WTC11 (cell line): ENCODE data around the gene HDAC5. TPM values are rescaled to one million over a fixed set of nuclear protein-coding genes. Genes with fewer than 3 reads are reported as not detected.
"Not testable (repeated sequence)": the region's sequence is repeated elsewhere in the genome, so short reads cannot be mapped to it uniquely, and the experiment has no call there.

ENCODE experiments used
- ATAC-seq: fragments of 200-7000 bp; cut with Tn5 transposase; 2 replicates; pipeline ENCODE4 v1.10.0; 2021; ENCODE audit warnings: mild to moderate bottlenecking, moderate library complexity
- CTCF ChIA-PET: fragments of 300-600 bp; sonication (Branson Sonifier 250); formaldehyde crosslinking; loops from one replicate; lab custom pipeline; 2021; ENCODE audit warnings: antibody characterized with exemption; lab: Charles Lee
- POLR2A ChIA-PET: fragments of 350-600 bp; sonication (Branson Sonifier 250); formaldehyde crosslinking; loops from one replicate; lab custom pipeline; 2021; ENCODE audit warnings: antibody characterized with exemption; lab: Charles Lee
- DNase-seq: peaks from one replicate; pipeline ENCODE4 v3.0.0; 2021; ENCODE audit warnings: low spot score
- H3K27ac Mint-ChIP-seq: 2 replicates; pipeline ENCODE4 v1.8.0; 2021; ENCODE audit warnings: mixed read lengths
- H3K27me3 Mint-ChIP-seq: 2 replicates; pipeline ENCODE4 v1.8.0; 2021; ENCODE audit warnings: low read depth, mild to moderate bottlenecking, moderate library complexity, mixed read lengths
- H3K36me3 Mint-ChIP-seq: 2 replicates; pipeline ENCODE4 v1.8.0; 2021; ENCODE audit warnings: mixed read lengths
- H3K4me1 Mint-ChIP-seq: 2 replicates; pipeline ENCODE4 v1.8.0; 2022; ENCODE audit warnings: mixed read lengths
- H3K4me3 Mint-ChIP-seq: 2 replicates; pipeline ENCODE4 v1.8.0; 2021; ENCODE audit warnings: mild to moderate bottlenecking, moderate library complexity, mixed read lengths
- H3K9me3 Mint-ChIP-seq: 2 replicates; pipeline ENCODE4 v1.8.0; 2021; ENCODE audit warnings: mixed read lengths
- FOXP1 ChIP-seq: sonication (generic); formaldehyde crosslinking; IDR thresholded peaks from 2 replicates; pipeline ENCODE4 v1.8.0; 2022; ENCODE audit warnings: missing genetic modification reagents, mild to moderate bottlenecking, moderate library complexity, borderline replicate concordance
- GTF2I ChIP-seq: fragments of 250-450 bp; sonication (Bioruptor Pico); conservative IDR thresholded peaks from 2 replicates; pipeline ENCODE4 v1.4.0; 2021; ENCODE audit warnings: mild to moderate bottlenecking
- MXD4 ChIP-seq: fragments of 250-450 bp; sonication (Bioruptor Pico); IDR thresholded peaks from 2 replicates; pipeline ENCODE4 v1.8.0; 2021; ENCODE audit warnings: mild to moderate bottlenecking, moderate library complexity, borderline replicate concordance
- NFE2L1 ChIP-seq: sonication (generic); formaldehyde crosslinking; IDR thresholded peaks from 2 replicates; pipeline ENCODE4 v1.8.1; 2023; ENCODE audit warnings: missing genetic modification reagents
- NR1H2 ChIP-seq: sonication (generic); formaldehyde crosslinking; IDR thresholded peaks from 2 replicates; pipeline ENCODE4 v1.9.0; 2021; ENCODE audit warnings: mild to moderate bottlenecking, moderate library complexity, missing genetic modification reagents
- SP1 ChIP-seq: sonication (generic); formaldehyde crosslinking; conservative IDR thresholded peaks from 2 replicates; pipeline ENCODE4 v1.8.1; 2022; ENCODE audit warnings: missing genetic modification reagents
- TCF7 ChIP-seq: sonication (generic); formaldehyde crosslinking; IDR thresholded peaks from 2 replicates; pipeline ENCODE4 v1.8.0; 2022; ENCODE audit warnings: mild to moderate bottlenecking, low read depth, missing genetic modification reagents, moderate library complexity
- ZBTB21 ChIP-seq: sonication (generic); formaldehyde crosslinking; IDR thresholded peaks from 2 replicates; pipeline ENCODE4 v1.8.1; 2023; ENCODE audit warnings: mild to moderate bottlenecking, missing genetic modification reagents, borderline replicate concordance
- ZNF219 ChIP-seq: sonication (generic); formaldehyde crosslinking; IDR thresholded peaks from 2 replicates; pipeline ENCODE4 v1.8.0; 2023; ENCODE audit warnings: missing genetic modification reagents, mild to moderate bottlenecking, borderline replicate concordance
- total RNA-seq: library from RNA; stranded (reverse); gene quantifications from 3 replicates; pipeline ENCODE4 v1.2.3, GENCODE V29; 2021
- TF ChIP-seq, protein P1 (sequence below): fragments of 250-450 bp; sonication (Bioruptor Pico); IDR thresholded peaks from 2 replicates; pipeline ENCODE4 v1.9.0; 2021; ENCODE audit warnings: mild to moderate bottlenecking
- TF ChIP-seq, protein P2 (sequence below): sonication (generic); formaldehyde crosslinking; IDR thresholded peaks from 2 replicates; pipeline ENCODE4 v1.8.0; 2022; ENCODE audit warnings: mild to moderate bottlenecking, missing genetic modification reagents
- TF ChIP-seq, protein P3 (sequence below): fragments of 200-600 bp; IDR thresholded peaks from 2 replicates; pipeline ENCODE4 v1.8.0; 2022; ENCODE audit warnings: antibody characterized with exemption
- TF ChIP-seq, protein P4 (sequence below): fragments of 250-450 bp; sonication (Bioruptor Pico); IDR thresholded peaks from 2 replicates; pipeline ENCODE4 v2.1.2; 2022; ENCODE audit warnings: mild to moderate bottlenecking, moderate library complexity
- TF ChIP-seq, protein P5 (sequence below): sonication (generic); formaldehyde crosslinking; IDR thresholded peaks from 2 replicates; pipeline ENCODE4 v1.8.1; 2023; ENCODE audit warnings: mild to moderate bottlenecking, missing genetic modification reagents, moderate library complexity
- TF ChIP-seq, protein P6 (sequence below): fragments of 250-450 bp; sonication (Bioruptor Pico); conservative IDR thresholded peaks from 2 replicates; pipeline ENCODE4 v1.9.0; 2021; ENCODE audit warnings: mild to moderate bottlenecking

HDAC5 gene
- total RNA-seq, 1 experiment from 2014 or later, result 61.6 TPM

DNA sequence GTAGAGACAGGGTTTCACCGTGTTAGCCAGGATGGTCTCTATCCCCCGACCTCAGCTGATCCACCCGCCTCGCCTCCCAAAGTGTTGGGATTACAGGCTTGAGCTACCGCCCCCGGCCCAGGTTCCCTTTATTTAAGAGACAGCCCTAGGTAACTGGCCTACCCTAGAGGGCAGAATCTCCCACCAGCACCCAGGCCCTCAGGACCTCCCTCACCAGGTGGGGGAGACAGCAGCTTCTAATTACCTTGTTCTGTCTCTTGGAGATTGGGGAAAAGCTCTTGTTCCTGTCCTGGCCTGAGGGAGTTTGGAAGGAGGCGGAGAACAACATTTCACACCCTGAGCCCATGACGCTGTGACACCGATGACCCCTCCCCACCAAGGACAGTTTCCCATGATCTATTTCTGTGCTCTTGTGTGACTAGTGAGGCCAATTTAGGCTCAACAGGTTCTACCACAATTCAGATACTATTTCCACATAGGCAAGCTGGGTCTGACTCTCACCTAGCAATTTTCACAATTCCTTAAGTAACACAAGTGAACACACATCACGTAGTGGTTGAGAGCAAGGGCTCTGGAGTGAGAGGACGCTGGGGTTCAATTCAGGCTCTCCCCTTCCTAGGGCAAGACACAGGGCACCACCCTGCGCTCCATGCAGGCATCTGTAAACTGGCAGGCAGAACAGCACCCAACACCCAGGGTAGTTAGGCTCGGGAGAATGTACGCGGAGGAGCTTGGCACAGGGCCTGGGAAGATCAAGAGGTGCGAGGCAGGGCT, 20.4 kb downstream of the HDAC5 start (continued):
- TF ChIP-seq, protein P1, sequence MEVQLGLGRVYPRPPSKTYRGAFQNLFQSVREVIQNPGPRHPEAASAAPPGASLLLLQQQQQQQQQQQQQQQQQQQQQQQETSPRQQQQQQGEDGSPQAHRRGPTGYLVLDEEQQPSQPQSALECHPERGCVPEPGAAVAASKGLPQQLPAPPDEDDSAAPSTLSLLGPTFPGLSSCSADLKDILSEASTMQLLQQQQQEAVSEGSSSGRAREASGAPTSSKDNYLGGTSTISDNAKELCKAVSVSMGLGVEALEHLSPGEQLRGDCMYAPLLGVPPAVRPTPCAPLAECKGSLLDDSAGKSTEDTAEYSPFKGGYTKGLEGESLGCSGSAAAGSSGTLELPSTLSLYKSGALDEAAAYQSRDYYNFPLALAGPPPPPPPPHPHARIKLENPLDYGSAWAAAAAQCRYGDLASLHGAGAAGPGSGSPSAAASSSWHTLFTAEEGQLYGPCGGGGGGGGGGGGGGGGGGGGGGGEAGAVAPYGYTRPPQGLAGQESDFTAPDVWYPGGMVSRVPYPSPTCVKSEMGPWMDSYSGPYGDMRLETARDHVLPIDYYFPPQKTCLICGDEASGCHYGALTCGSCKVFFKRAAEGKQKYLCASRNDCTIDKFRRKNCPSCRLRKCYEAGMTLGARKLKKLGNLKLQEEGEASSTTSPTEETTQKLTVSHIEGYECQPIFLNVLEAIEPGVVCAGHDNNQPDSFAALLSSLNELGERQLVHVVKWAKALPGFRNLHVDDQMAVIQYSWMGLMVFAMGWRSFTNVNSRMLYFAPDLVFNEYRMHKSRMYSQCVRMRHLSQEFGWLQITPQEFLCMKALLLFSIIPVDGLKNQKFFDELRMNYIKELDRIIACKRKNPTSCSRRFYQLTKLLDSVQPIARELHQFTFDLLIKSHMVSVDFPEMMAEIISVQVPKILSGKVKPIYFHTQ (CRISPR knock-in tag), result no peak
- TF ChIP-seq, protein P2, sequence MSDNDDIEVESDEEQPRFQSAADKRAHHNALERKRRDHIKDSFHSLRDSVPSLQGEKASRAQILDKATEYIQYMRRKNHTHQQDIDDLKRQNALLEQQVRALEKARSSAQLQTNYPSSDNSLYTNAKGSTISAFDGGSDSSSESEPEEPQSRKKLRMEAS (CRISPR knock-in tag), result no peak
- no peak for TF ChIP-seq NR1H2 (CRISPR knock-in tag)
- TF ChIP-seq, protein P3, sequence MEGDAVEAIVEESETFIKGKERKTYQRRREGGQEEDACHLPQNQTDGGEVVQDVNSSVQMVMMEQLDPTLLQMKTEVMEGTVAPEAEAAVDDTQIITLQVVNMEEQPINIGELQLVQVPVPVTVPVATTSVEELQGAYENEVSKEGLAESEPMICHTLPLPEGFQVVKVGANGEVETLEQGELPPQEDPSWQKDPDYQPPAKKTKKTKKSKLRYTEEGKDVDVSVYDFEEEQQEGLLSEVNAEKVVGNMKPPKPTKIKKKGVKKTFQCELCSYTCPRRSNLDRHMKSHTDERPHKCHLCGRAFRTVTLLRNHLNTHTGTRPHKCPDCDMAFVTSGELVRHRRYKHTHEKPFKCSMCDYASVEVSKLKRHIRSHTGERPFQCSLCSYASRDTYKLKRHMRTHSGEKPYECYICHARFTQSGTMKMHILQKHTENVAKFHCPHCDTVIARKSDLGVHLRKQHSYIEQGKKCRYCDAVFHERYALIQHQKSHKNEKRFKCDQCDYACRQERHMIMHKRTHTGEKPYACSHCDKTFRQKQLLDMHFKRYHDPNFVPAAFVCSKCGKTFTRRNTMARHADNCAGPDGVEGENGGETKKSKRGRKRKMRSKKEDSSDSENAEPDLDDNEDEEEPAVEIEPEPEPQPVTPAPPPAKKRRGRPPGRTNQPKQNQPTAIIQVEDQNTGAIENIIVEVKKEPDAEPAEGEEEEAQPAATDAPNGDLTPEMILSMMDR, result no peak
- TF ChIP-seq, protein P4, sequence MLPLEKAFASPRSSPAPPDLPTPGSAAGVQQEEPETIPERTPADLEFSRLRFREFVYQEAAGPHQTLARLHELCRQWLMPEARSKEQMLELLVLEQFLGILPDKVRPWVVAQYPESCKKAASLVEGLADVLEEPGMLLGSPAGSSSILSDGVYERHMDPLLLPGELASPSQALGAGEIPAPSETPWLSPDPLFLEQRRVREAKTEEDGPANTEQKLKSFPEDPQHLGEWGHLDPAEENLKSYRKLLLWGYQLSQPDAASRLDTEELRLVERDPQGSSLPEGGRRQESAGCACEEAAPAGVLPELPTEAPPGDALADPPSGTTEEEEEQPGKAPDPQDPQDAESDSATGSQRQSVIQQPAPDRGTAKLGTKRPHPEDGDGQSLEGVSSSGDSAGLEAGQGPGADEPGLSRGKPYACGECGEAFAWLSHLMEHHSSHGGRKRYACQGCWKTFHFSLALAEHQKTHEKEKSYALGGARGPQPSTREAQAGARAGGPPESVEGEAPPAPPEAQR (CRISPR knock-in tag), result no peak
- TF ChIP-seq ZBTB21, result no peak
- no peak for TF ChIP-seq SP1 (CRISPR knock-in tag)
- TF ChIP-seq, protein P5, sequence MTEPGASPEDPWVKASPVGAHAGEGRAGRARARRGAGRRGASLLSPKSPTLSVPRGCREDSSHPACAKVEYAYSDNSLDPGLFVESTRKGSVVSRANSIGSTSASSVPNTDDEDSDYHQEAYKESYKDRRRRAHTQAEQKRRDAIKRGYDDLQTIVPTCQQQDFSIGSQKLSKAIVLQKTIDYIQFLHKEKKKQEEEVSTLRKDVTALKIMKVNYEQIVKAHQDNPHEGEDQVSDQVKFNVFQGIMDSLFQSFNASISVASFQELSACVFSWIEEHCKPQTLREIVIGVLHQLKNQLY, result no peak
- TF ChIP-seq MXD4 (CRISPR knock-in tag), result no peak
- TF ChIP-seq, all 79 proteins: peak for 0

DNA sequence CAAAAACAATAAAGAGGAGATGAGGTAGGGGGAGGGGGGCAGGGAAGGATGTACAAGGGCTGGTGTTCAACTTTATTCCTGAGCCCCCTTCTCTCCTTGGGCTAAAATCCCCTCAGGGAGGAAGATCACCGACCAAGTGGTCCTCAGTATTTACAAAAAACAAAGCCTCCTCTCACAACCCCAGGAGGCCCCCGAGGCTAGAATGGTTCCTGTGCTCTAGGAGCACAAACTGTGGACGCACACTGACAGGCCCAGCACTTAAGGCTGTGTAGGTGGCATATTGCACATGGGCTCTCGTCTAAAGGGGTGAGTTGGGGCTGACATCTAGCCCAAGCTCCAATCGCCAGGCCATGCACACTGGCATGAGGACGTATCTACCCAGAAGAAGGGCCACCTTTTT, 21.6 kb downstream of the HDAC5 start:
- CTCF ChIA-PET, result interaction anchor here (0.7 to 10.3 kb wide), 6 partner anchors 9 to 261 kb away, joined by 3 to 116 read pairs (median 4); partner anchors contain the start of genes FAM171A2 and HDAC5
- DNase-seq, H3K4me3 Mint-ChIP-seq, POLR2A ChIA-PET, H3K9me3 Mint-ChIP-seq, H3K27ac Mint-ChIP-seq, H3K36me3 Mint-ChIP-seq, ATAC-seq, H3K27me3 Mint-ChIP-seq: not testable (repeated sequence)
- H3K4me1 Mint-ChIP-seq, result peaks cover 23% of the 10 kb centered on the region

DNA sequence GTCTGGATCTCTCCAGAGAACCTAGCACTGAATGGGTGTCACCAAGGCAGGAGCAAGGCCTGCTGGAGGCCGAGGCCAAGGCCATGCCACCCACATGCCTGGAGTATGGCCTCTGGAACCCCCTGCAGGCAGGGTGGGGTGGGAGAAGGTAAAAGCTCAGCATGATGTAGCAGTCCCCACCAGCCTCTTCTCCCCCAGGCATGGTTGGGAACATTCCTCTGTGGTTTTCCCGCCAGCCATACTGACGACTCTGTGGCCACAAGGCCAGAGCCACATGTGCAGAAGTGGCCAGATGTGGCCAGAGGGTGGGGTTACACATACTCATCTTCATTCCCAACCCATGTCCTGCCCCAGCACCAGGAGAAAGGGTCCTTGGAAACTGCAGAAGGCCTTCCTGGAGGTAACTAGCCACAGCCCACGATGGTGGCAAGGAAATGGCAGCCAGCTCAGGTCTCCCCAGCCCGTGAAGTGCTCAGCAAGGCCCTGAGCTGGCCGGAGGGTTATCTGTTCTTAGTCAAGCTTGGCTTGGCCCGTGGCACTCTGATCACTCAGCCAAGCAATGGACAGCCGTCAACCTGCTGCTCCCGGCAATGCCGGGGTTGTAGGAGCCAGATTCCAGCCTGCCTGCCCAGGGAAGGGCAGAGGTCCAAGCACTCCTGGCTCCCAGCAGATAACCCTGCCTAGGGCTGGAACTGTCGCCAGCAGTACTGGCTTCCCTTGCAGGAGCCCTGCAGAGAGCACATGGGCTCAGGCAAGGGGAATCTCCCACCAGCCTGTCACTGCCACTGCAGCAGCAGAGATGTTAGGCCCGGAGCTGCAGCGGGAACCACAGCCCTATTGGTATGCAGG, 26.1 kb downstream of the HDAC5 start:
- H3K4me1 Mint-ChIP-seq, result peaks cover 39% of the 10 kb centered on the region
- H3K27me3 Mint-ChIP-seq, result no peaks in the 10 kb centered on the region
- POLR2A ChIA-PET, result no interaction called here
- no peak overlapping the region for H3K4me3 Mint-ChIP-seq
- H3K27ac Mint-ChIP-seq, result peak overlapping the region; percentile 63
- ATAC-seq, result no peak
- H3K9me3 Mint-ChIP-seq, result no peaks in the 10 kb centered on the region
- CTCF ChIA-PET, result interaction anchor here (1.2 to 10.3 kb wide), 5 partner anchors 10 to 257 kb away, joined by 6 to 116 read pairs (median 10); partner anchors contain the start of gene HDAC5
- no peak for DNase-seq
- H3K36me3 Mint-ChIP-seq, result no peaks in the 10 kb centered on the region; the same call in 1 of the 2 replicates
- TF ChIP-seq TCF7 (CRISPR knock-in tag) (no peak), NFE2L1 (CRISPR knock-in tag) (no peak), ZNF219 (CRISPR knock-in tag) (0 out of 2 replicates have a peak, but pooled peaks have one; percentile 35), GTF2I (no peak), FOXP1 (CRISPR knock-in tag) (0 out of 2 replicates have a peak, but pooled peaks have one; percentile 18)
- TF ChIP-seq, protein P5, result no peak
- TF ChIP-seq, protein P1 (CRISPR knock-in tag), result no peak
- TF ChIP-seq, protein P6, sequence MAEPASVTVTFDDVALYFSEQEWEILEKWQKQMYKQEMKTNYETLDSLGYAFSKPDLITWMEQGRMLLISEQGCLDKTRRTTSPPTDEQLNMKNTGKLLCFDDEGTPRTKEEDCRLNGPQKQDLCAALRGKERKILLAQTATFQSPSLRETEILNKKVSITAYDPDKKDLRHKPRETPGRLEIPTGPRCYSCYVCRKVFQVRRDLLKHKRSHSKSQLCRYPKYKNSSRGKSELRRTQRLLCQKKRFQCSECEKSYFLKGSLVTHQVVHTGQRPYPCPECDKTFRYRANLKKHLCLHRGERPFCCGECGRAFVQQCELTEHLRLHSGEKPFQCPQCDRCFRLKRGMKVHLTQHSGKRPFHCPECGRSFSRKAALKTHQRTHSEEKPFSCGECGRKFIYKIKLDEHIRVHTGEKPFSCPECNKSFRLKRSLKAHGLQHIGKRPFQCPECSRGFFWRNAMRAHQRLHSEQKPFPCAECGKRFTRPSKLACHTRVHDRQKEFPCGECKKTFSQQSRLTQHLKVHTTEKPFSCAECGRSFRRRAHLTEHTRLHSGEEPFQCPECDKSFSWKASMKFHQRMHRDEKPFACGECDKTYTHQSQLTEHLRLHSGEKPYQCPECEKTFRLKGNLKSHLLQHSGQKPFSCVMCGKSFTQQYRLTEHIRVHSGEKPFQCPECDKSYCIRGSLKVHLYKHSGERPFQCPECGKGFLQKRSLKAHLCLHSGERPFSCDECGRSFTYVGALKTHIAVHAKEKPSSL (CRISPR knock-in tag), result no peak
